OCI-LY7 (cell line): ENCODE data around the gene HSD17B1.
"Not testable (repeated sequence)": the region's sequence is repeated elsewhere in the genome, so short reads cannot be mapped to it uniquely, and the experiment has no call there.

Experiments used
- EZH2phosphoT487 ChIP-seq: fragments of 200-600 bp; sonication (generic); IDR thresholded peaks from 2 replicates; pipeline ENCODE4 v1.6.1; 2018; ENCODE audit warnings: low read depth, borderline replicate concordance, mild to moderate bottlenecking, mixed run types, antibody characterized with exemption, low read length, moderate library complexity, mixed read lengths
- TF ChIP-seq, protein P1 (sequence below): fragments of 200-600 bp; sonication (generic); conservative IDR thresholded peaks from 2 replicates; pipeline ENCODE4 v1.5.1; 2014; ENCODE audit warnings: mild to moderate bottlenecking, antibody characterized with exemption, low read length, moderate library complexity, mixed read lengths

DNA sequence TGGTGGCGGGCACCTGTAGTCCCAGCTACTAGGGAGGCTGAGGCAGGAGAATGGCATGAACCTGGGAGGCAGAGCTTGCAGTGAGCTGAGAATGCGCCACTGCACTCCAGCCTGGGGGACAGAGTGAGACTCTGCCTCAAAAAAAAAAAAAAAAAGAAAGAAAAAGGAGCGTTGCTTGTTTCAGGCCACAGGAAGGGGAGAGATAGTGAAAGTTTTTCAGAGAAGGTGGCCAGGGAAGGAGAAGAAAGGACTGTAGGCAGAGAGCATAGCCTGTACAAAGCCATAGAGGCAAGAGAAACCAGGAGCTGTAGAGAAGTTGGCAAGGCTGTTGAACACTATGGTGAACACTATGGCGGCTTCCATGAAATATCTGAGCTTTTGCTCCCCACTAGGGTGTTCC lies 12.2 kb upstream of the HSD17B1 start:
- TF ChIP-seq, protein P1, sequence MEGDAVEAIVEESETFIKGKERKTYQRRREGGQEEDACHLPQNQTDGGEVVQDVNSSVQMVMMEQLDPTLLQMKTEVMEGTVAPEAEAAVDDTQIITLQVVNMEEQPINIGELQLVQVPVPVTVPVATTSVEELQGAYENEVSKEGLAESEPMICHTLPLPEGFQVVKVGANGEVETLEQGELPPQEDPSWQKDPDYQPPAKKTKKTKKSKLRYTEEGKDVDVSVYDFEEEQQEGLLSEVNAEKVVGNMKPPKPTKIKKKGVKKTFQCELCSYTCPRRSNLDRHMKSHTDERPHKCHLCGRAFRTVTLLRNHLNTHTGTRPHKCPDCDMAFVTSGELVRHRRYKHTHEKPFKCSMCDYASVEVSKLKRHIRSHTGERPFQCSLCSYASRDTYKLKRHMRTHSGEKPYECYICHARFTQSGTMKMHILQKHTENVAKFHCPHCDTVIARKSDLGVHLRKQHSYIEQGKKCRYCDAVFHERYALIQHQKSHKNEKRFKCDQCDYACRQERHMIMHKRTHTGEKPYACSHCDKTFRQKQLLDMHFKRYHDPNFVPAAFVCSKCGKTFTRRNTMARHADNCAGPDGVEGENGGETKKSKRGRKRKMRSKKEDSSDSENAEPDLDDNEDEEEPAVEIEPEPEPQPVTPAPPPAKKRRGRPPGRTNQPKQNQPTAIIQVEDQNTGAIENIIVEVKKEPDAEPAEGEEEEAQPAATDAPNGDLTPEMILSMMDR = not testable (repeated sequence)
- TF ChIP-seq EZH2phosphoT487 = not testable (repeated sequence)
